Measurements from ENCODE around the gene TRIM41. TPM values are rescaled to one million over a fixed set of nuclear protein-coding genes. Genes with fewer than 3 reads are reported as not detected.
A peak's percentile ranks its signal among the peaks of the same experiment; 100 is the strongest.

The TRIM41 gene
- polyA plus RNA-seq, 3 donors = 38.3 to 40.6 (median 40.1) TPM

- no peak for DNase-seq
These were observed 32.2 kb upstream of the TRIM41 start for GRCh38 chr5:181190711-181191525.

GRCh38 chr5:181191526-181192336 is 31.4 kb upstream of the TRIM41 start:
- peak; percentile 94 for DNase-seq

- no peak for DNase-seq
These were observed 30.6 kb upstream of the TRIM41 start for GRCh38 chr5:181192337-181193046.

- DNase-seq = no peak
These were observed 29.4 kb upstream of the TRIM41 start for GRCh38 chr5:181193656-181194055.

- no peak for DNase-seq
These were observed 28.4 kb upstream of the TRIM41 start for GRCh38 chr5:181194489-181195248.

GRCh38 chr5:181195249-181195761 is 27.8 kb upstream of the TRIM41 start:
- DNase-seq = no peak

GRCh38 chr5:181197326-181197951 is 25.6 kb upstream of the TRIM41 start:
- no peak for DNase-seq

GRCh38 chr5:181198106-181198685 is 24.9 kb upstream of the TRIM41 start:
- no peak for DNase-seq

GRCh38 chr5:181198905-181199519 is 24.1 kb upstream of the TRIM41 start:
- DNase-seq = no peak

GRCh38 chr5:181199881-181200638 is 23.0 kb upstream of the TRIM41 start:
- no peak for DNase-seq

- DNase-seq = no peak
These were observed 22.3 kb upstream of the TRIM41 start for GRCh38 chr5:181200816-181201215.

GRCh38 chr5:181203093-181203711 is 19.9 kb upstream of the TRIM41 start:
- no peak for DNase-seq

GRCh38 chr5:181203777-181204112 is 19.3 kb upstream of the TRIM41 start:
- no peak for DNase-seq

GRCh38 chr5:181204113-181204825 is 18.8 kb upstream of the TRIM41 start:
- DNase-seq = no peak

- no peak for DNase-seq
These were observed 18.0 kb upstream of the TRIM41 start, which contains the start of gene TRIM7 for GRCh38 chr5:181204826-181205760. TSS of gene TRIM7 (minus strand) at chr5:181205196. CDS start at chr5:181205110, 86 bp downstream.

- no peak for DNase-seq
These were observed 17.1 kb upstream of the TRIM41 start for GRCh38 chr5:181205761-181206649.

Data from renal pelvis (tissue), 4 donors.